ENCODE measurements around the gene HLA-DPB1.
"Not testable (repeated sequence)": the region's sequence is repeated elsewhere in the genome, so short reads cannot be mapped to it uniquely, and the experiment has no call there.

The HLA-DPB1 gene

GRCh38 chr6:33063435-33063834 is 12.4 kb upstream of the HLA-DPB1 start:
- H3K27ac Mint-ChIP-seq; H3K9me3 Mint-ChIP-seq; H3K4me3 Mint-ChIP-seq; ATAC-seq; DNase-seq (ENCODE audit: low spot score in 2 of 2): not testable (repeated sequence)
- peaks cover 12% of the 10 kb centered on the region for H3K4me1 Mint-ChIP-seq
- H3K36me3 Mint-ChIP-seq: peaks cover 36% of the 10 kb centered on the region

- H3K9me3 Mint-ChIP-seq: peaks cover 4% of the 10 kb centered on the region
Observed at GRCh38 chr6:33064723-33065122, 11.1 kb upstream of the HLA-DPB1 start.

GRCh38 chr6:33065312-33065711 is 10.5 kb upstream of the HLA-DPB1 start:
- no peak for ATAC-seq
- peaks cover 4% of the 10 kb centered on the region for H3K9me3 Mint-ChIP-seq
- H3K4me1 Mint-ChIP-seq: peaks cover 12% of the 10 kb centered on the region
- DNase-seq (ENCODE audit: low spot score in 2 of 2): no peak
- no peak overlapping the region for H3K4me3 Mint-ChIP-seq
- peaks cover 48% of the 10 kb centered on the region for H3K36me3 Mint-ChIP-seq
- H3K27ac Mint-ChIP-seq: no peak overlapping the region

More at GRCh38 chr6:33064723-33065122, 11.1 kb upstream of the HLA-DPB1 start:
- Mint-ChIP-seq H3K27ac (no peak overlapping the region), H3K4me1 (peaks cover 12% of the 10 kb centered on the region), H3K36me3 (peaks cover 45% of the 10 kb centered on the region), H3K4me3 (no peak overlapping the region)
- ATAC-seq (no peak), DNase-seq (ENCODE audit: low spot score in 2 of 2) (no peak)

- Mint-ChIP-seq H3K36me3 (peaks cover 65% of the 10 kb centered on the region), H3K4me1 (peaks cover 15% of the 10 kb centered on the region), H3K27ac (no peak overlapping the region), H3K9me3 (peaks cover 4% of the 10 kb centered on the region), H3K4me3 (no peak overlapping the region)
- no peak for DNase-seq (ENCODE audit: low spot score in 2 of 2)
- no peak for ATAC-seq
Observed at GRCh38 chr6:33066917-33067521, 8.8 kb upstream of the HLA-DPB1 start.

GRCh38 chr6:33069021-33069738 is 6.6 kb upstream of the HLA-DPB1 start:
- DNase-seq (ENCODE audit: low spot score in 2 of 2) (no peak), ATAC-seq (no peak)
- peaks cover 21% of the 10 kb centered on the region for H3K4me1 Mint-ChIP-seq
- H3K36me3 Mint-ChIP-seq: peaks cover 73% of the 10 kb centered on the region
- peaks cover 4% of the 10 kb centered on the region for H3K9me3 Mint-ChIP-seq
- H3K4me3 Mint-ChIP-seq: no peak overlapping the region
- peak overlapping the region; percentile 67 for H3K27ac Mint-ChIP-seq

GRCh38 chr6:33070909-33071308 is 4.9 kb upstream of the HLA-DPB1 start:
- Mint-ChIP-seq H3K9me3 (peaks cover 4% of the 10 kb centered on the region), H3K36me3 (peaks cover 62% of the 10 kb centered on the region), H3K4me1 (peaks cover 22% of the 10 kb centered on the region), H3K4me3 (peak overlapping the region; percentile 87), H3K27ac (peak overlapping the region; percentile 92)
- DNase-seq (ENCODE audit: low spot score in 2 of 2) (no peak), ATAC-seq (no peak)

GRCh38 chr6:33071569-33071968 is 4.2 kb upstream of the HLA-DPB1 start:
- Mint-ChIP-seq H3K4me3 (peak overlapping the region; percentile 87), H3K9me3 (peaks cover 4% of the 10 kb centered on the region), H3K36me3 (peaks cover 56% of the 10 kb centered on the region), H3K4me1 (peaks cover 29% of the 10 kb centered on the region), H3K27ac (peak overlapping the region; percentile 92)
- ATAC-seq: no peak
- DNase-seq (ENCODE audit: low spot score in 2 of 2): no peak

- ATAC-seq: no peak
- peaks cover 37% of the 10 kb centered on the region for H3K4me1 Mint-ChIP-seq
Observed at GRCh38 chr6:33072508-33073100, 3.2 kb upstream of the HLA-DPB1 start.

GRCh38 chr6:33073431-33073871 is 2.3 kb upstream of the HLA-DPB1 start, which contains the start of gene HLA-DPA1:
Gene HLA-DPA1, minus strand, starts transcription at chr6:33073649.
- ATAC-seq (peak; percentile 85), DNase-seq (ENCODE audit: low spot score in 2 of 2) (peak; percentile 34 to 78)
- Mint-ChIP-seq H3K4me1 (peaks cover 45% of the 10 kb centered on the region), H3K27ac (peak within 1 kb of the TSS; percentile 92), H3K9me3 (no peaks in the 10 kb centered on the region), H3K36me3 (peaks cover 37% of the 10 kb centered on the region), H3K4me3 (peak within 1 kb of the TSS; percentile 87)

More at GRCh38 chr6:33072508-33073100, 3.2 kb upstream of the HLA-DPB1 start:
- no peak for DNase-seq (ENCODE audit: low spot score in 2 of 2)
- H3K27ac Mint-ChIP-seq: peak overlapping the region; percentile 92
- H3K36me3 Mint-ChIP-seq: peaks cover 45% of the 10 kb centered on the region
- H3K4me3 Mint-ChIP-seq: peak overlapping the region; percentile 87
- H3K9me3 Mint-ChIP-seq: peaks cover under 1% of the 10 kb centered on the region

GRCh38 chr6:33075208-33075567 is 602 bp upstream of the HLA-DPB1 start:
- Mint-ChIP-seq H3K9me3 (no peaks in the 10 kb centered on the region), H3K4me1 (peaks cover 63% of the 10 kb centered on the region), H3K36me3 (peaks cover 35% of the 10 kb centered on the region), H3K4me3 (peak overlapping the region; percentile 76), H3K27ac (peak overlapping the region; percentile 82)
- ATAC-seq: no peak
- DNase-seq (ENCODE audit: low spot score in 2 of 2): no peak

- DNase-seq (ENCODE audit: low spot score in 2 of 2) (no peak), ATAC-seq (no peak)
- no peaks in the 10 kb centered on the region for H3K9me3 Mint-ChIP-seq
- H3K36me3 Mint-ChIP-seq: peaks cover 26% of the 10 kb centered on the region
- peaks cover 75% of the 10 kb centered on the region for H3K4me1 Mint-ChIP-seq
- peak overlapping the region; percentile 76 for H3K4me3 Mint-ChIP-seq
- H3K27ac Mint-ChIP-seq: peak overlapping the region; percentile 82
Observed at GRCh38 chr6:33076406-33076934, 680 bp downstream of the HLA-DPB1 start.

- Mint-ChIP-seq H3K9me3 (no peaks in the 10 kb centered on the region), H3K4me3 (peak overlapping the region; percentile 76), H3K27ac (peak overlapping the region; percentile 89), H3K36me3 (peaks cover 20% of the 10 kb centered on the region), H3K4me1 (peaks cover 83% of the 10 kb centered on the region)
- no peak for DNase-seq (ENCODE audit: low spot score in 2 of 2)
- ATAC-seq: no peak
Observed at GRCh38 chr6:33077908-33078307, 2.1 kb downstream of the HLA-DPB1 start.

- ATAC-seq: no peak
- Mint-ChIP-seq H3K4me1 (peaks cover 83% of the 10 kb centered on the region), H3K4me3 (peak overlapping the region; percentile 76)
Observed at GRCh38 chr6:33078442-33078841, 2.7 kb downstream of the HLA-DPB1 start.

GRCh38 chr6:33078919-33079521 is 3.2 kb downstream of the HLA-DPB1 start:
- peaks cover 78% of the 10 kb centered on the region for H3K4me1 Mint-ChIP-seq
- peaks cover 31% of the 10 kb centered on the region for H3K36me3 Mint-ChIP-seq
- no peak for ATAC-seq
- peak overlapping the region; percentile 89 for H3K27ac Mint-ChIP-seq
- no peaks in the 10 kb centered on the region for H3K9me3 Mint-ChIP-seq
- no peak overlapping the region for H3K4me3 Mint-ChIP-seq
- DNase-seq (ENCODE audit: low spot score in 2 of 2): no peak

More at GRCh38 chr6:33078442-33078841, 2.7 kb downstream of the HLA-DPB1 start:
- no peaks in the 10 kb centered on the region for H3K9me3 Mint-ChIP-seq
- H3K27ac Mint-ChIP-seq: peak overlapping the region; percentile 89
- H3K36me3 Mint-ChIP-seq: peaks cover 25% of the 10 kb centered on the region
- no peak for DNase-seq (ENCODE audit: low spot score in 2 of 2)

GRCh38 chr6:33079580-33079979 is 3.8 kb downstream of the HLA-DPB1 start:
- peak overlapping the region; percentile 89 for H3K27ac Mint-ChIP-seq
- H3K9me3 Mint-ChIP-seq: no peaks in the 10 kb centered on the region
- H3K4me3 Mint-ChIP-seq: peak overlapping the region; percentile 42
- peaks cover 78% of the 10 kb centered on the region for H3K4me1 Mint-ChIP-seq
- H3K36me3 Mint-ChIP-seq: peaks cover 37% of the 10 kb centered on the region
- ATAC-seq (no peak), DNase-seq (ENCODE audit: low spot score in 2 of 2) (no peak)
